Measurements from ENCODE around the gene TYMS.

Gene TYMS

GRCh38 chr18:657311-658000 lies at the start of gene TYMS:
TYMS (plus strand) TSS chr18:657653; CDS start chr18:657743, 90 bp downstream.
- peak; percentile 85 for DNase-seq

DNA sequence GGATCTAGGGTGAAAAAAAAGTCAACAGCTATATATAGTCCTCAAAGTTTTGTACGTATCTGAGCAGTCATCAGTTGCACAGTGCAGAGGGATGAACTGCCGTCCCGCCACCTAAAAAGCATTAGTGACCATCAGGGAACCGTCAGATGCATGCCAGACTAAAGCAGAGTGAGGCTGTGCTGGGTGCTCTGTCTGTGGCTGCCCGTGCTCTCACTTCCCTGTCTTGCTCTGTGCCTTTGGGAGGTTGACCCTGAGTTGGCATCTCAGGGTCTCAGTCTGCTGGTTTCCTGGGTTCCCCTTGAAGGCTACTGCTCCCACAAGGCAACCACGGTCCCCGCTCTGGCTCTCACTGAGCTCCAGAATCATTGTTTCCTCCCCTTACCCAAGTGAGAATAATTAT lies 49.5 kb upstream of the TYMS start:
- no peak for DNase-seq

DNA sequence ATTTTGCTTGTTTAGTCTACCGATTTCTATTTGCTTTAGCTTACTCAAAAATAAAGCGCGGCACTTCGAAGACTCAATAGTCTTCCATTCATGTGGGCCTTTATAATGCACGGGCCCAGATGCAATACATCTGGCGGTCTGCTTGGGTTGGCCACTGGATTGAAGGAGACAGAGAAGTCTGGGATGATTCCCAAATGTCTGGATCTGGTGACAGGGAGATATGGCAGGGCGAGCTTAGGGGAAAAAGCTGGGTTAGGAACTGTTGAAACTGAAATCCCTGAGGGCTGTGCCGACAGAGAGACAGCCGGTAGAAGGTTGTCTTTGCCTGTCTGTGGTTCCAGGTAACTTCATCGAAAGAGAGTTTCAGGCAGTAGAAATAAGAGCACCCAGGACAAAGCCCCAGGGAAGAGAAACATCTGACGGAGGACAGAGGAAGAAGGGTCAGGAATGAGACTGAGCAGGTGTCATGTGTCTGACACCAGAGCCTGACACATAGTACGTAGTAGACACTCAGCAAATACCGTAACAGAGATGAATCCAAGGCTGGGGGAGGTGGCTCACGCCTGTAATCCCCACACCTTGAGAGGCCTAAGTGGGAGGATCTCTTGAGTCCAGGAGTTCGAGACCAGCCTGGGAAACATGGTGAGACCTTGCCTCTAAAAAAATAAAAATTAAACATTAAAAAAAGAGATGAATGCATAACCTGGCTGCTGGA lies 47.1 kb upstream of the TYMS start:
- no peak for DNase-seq

DNA sequence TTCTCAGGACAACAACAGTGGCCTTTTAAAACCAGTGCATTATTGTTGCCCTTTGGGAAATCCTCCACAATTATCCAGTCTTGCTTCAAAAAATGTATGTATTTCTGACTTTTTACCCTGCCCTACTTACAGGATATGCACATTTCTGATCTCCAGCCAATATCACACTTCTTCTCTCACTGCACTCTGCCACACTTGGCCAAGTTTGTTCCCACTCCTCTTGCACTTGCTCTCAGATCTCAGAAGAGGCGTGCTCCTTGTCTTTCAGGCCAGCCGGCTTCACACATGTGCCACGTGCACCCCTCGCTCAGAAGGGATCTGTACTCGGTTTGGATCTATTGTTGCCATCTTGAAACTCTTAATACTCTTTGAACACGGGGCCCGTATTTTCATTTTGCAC lies 45.3 kb upstream of the TYMS start:
- DNase-seq, result no peak

DNA sequence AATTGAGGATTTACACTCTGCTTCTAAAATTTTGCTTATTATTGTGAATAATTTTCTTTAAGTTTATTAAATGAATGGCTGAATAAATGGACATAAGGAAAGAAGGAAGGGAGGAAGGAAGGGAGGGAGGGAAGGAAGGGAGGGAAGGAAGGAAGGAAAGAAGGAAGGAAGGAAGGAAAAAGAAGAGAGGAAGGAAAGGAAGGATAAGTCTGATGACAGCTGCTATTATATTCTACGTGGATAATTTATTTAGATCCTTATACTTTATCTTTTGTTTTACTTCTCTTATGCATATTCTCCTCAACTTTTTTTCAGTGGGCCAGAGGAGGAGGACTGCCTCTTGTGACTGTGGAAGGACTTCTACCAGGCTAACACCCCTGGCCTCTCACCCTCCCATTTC lies 43.3 kb upstream of the TYMS start:
- no peak for DNase-seq

DNA sequence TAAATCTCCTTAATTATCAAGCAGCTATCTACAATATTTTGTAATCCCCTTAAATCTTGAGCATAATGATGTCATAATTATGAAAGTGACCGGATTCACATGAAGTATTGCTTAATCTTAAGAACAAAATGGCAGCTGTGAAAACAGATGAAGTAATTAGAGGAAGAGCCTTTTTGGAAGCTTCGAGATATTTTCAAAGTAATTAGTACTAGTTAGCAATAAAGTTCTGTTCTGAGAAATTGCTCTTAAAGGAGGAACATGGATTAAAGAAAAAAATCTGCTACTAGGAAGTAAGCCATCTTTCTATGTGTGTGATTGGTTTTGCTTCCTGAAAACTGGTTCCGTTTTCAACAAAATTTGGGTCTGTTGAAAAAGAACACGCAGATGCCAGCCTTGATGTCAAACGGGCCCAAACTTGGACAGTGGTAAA lies 42.3 kb upstream of the TYMS start:
- DNase-seq, result no peak

- peak; percentile 51 for DNase-seq
Measured at GRCh38 chr18:615773-616172, 41.7 kb upstream of the TYMS start.

- DNase-seq, result peak; percentile 72
Measured at GRCh38 chr18:616380-616995, 41.0 kb upstream of the TYMS start.

DNA sequence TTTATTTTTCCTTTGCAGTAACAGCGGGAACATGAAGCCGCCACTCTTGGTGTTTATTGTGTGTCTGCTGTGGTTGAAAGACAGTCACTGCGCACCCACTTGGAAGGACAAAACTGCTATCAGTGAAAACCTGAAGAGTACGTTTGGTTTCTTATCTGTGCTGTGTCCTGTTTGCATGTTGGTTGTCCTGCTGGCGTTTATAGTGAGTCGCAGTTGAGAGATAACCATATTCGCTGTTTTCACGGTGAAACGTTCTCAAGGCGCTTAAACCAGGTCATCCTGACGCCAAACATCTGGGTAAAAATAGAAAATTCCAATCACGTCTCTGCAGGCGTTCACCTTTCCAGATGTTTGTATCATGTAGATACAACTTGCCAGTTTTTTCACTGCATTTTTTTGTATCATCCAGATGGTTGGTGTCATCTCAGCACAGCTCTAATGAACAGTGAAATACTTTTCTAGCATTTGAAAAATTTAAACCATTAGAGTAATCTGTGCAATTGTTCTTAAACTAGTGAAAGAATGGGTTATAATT lies 39.4 kb upstream of the TYMS start:
- peak; percentile 92 for DNase-seq

DNA sequence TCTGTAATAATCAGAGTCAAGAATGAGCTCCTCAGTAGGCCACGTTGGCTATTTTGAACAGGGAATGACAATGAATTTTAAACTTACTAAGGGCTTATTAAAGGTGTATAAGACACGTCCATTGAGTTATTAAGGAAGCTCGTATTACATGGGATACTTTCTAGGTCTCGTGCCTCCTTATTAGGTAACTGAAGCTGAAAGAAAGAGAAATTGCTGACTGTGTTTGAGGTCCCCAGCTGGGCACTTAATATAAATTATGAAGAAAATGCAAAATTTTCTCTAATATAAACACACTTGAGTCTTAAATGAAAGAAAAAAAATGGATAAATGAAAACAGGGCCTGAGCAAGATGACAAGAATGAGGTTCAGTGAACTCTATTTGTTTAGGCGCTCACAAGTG lies 38.8 kb upstream of the TYMS start:
- no peak for DNase-seq

- no peak for DNase-seq
Measured at GRCh38 chr18:621291-622043, 36.0 kb upstream of the TYMS start.

- DNase-seq, result no peak
Measured at GRCh38 chr18:622289-622688, 35.2 kb upstream of the TYMS start.

- peak; percentile 76 for DNase-seq
Measured at GRCh38 chr18:623761-624620, 33.5 kb upstream of the TYMS start.

DNA sequence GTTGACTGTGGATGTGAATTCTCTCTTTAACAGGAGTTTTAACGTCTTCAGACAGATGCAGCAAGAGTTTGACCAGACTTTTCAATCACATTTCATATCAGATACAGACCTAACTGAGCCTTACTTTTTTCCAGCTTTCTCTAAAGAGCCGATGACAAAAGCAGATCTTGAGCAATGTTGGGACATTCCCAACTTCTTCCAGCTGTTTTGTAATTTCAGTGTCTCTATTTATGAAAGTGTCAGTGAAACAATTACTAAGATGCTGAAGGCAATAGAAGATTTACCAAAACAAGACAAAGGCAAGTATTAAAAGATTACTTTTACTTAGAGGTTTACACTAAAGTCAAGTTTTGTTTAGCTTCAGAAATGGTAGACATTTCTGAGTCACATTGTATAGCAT lies 30.2 kb upstream of the TYMS start:
- no peak for DNase-seq

DNA sequence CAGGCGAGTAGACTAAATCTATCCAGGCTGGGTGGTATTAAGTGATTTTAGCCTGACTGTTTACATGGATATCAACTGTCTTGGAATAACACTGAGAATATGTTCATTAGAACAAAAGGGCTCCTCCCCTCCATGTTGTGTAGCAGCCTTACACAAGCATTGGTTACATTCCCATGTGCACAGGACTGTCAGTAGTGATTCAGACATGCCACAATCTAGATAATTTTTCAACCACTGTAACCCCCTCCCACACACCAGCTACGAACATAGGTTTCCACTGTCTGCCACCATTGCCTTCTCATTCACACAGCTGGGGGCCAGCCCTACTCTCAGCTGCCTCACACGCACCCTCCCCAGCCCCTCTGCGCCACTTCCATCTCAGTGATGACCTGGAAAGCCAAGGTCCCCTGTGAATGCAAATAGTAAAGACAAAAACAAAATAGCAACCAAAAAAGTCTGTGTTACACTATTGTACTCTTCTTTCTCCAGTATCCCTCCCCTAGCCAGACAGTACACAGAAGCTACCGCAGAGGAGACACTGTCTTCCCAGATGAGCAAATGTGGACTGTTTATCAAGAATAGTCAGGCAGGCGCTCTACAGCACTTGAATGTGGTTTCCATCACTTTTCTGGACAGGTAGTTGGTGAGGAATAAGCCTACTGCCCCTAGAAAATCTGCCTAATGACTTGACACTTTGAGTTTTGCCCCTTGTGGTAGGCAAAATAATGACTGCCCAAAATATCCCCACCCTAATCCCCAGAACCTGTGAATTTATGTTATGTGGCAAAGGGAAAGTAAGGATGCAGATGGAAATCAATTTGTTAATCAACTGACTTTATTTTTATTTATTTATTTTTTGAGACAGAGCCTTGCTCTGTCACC lies 27.9 kb upstream of the TYMS start:
- no peak for DNase-seq

- DNase-seq, result no peak
Measured at GRCh38 chr18:631560-631959, 25.9 kb upstream of the TYMS start.

GRCh38 chr18:634551-635045 lies 22.9 kb upstream of the TYMS start:
- DNase-seq, result no peak

DNA sequence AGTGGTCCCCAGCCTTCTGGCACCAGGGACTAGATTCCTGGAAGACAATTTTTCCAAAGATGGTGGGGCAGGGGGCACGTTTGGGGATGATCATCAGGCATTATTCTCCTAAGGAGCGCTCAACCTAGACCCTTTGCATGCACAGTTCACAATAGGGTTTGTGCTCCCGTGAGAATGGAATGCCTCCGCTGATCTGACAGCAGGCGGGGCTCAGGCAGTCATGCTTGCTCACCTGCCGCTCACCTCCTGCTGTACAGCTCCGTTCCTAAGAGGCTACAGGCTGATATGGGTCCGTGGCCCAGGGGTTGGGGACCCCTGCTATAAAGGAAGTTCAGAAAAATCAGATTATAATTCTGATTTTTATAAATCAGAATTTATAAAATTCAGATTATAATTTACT lies 22.3 kb upstream of the TYMS start:
- no peak for DNase-seq

GRCh38 chr18:641224-641623 lies 16.2 kb upstream of the TYMS start:
- DNase-seq, result no peak

GRCh38 chr18:644395-645004 lies 13.0 kb upstream of the TYMS start:
- no peak for DNase-seq

- no peak for DNase-seq
Measured at GRCh38 chr18:647304-647703, 10.1 kb upstream of the TYMS start.
